Measurements from ENCODE around the gene UBAC2. TPM values are rescaled to one million over a fixed set of nuclear protein-coding genes. Genes with fewer than 3 reads are reported as not detected.

The UBAC2 gene
- total and polyA plus RNA-seq, 2 donors (not counting 3 experiments of a cell fraction or from before 2014, with no cell fraction given): 45.7 to 54.4 TPM

GRCh38 chr13:99251921-99252320, 51.3 kb downstream of the UBAC2 start:
- H3K9me3 ChIP-seq (replicated peaks; ENCODE audit: control insufficient read depth, insufficient read depth, low read length): no peaks in the 10 kb centered on the region
- H3K4me3 ChIP-seq (replicated peaks in 1 of 3; ENCODE audit: insufficient read depth in 1 of 3, low read depth in 1 of 3, low read length in 3 of 3): no peak overlapping the region
- ChIA-PET CTCF (interaction anchor here (1.1 kb wide), 1 partner anchor 76 kb away, joined by 4 read pairs; no protein-coding TSS in a partner anchor), POLR2A (no interaction called here)
- H3K4me1 ChIP-seq (ENCODE audit: control insufficient read depth, extremely low read depth, insufficient read depth, low read length): no peaks in the 10 kb centered on the region
- FAIRE-seq (no peak), DNase-seq (ENCODE audit: low read depth, low spot score) (no peak)
- no peaks in the 10 kb centered on the region for H3K79me2 ChIP-seq (ENCODE audit: control insufficient read depth, insufficient read depth, low read length)
- no peak overlapping the region for H2AFZ ChIP-seq (ENCODE audit: low read depth, low read length)
- H3K4me2 ChIP-seq (ENCODE audit: insufficient read depth, low read length): no peak overlapping the region
- intact Hi-C loops (cut with micrococcal nuclease) (no loop called here), dilution Hi-C loops (cut with MboI; ENCODE audit: extremely low pct_ligation_motif_present, low sequenced_read_pairs) (loop anchor here (25.0 kb wide), 1 partner anchor 90 kb away; no protein-coding TSS in a partner anchor)
- BruUV-seq (replicated peaks): no TSS peak
- no peaks in the 10 kb centered on the region for H3K27me3 ChIP-seq (ENCODE audit: control insufficient read depth in 2 of 2, insufficient read depth in 2 of 2, low read length in 2 of 2)
- no peaks in the 10 kb centered on the region for H4K20me1 ChIP-seq (replicated peaks; ENCODE audit: control insufficient read depth, extremely low read depth, insufficient read depth, low read length)
- H3K9me1 ChIP-seq (replicated peaks; ENCODE audit: control insufficient read depth, extremely low read depth, insufficient read depth, low read length): no peaks in the 10 kb centered on the region
- TF ChIP-seq POLR2AphosphoS5 (IDR thresholded peaks at IDR 0.05; ENCODE audit: insufficient read depth, low read depth, low read length) (no peak), MAX (IDR thresholded peaks at IDR 0.05; ENCODE audit: insufficient read depth, insufficient read length) (no peak), MYC (IDR thresholded peaks at IDR 0.05; ENCODE audit: low read depth, low read length) (no peak), CTCF (IDR thresholded peaks at IDR 0.05; ENCODE audit: extremely low read depth in 1 of 2, insufficient read depth in 1 of 2, low read depth in 1 of 2, low read length in 2 of 2) (no peak), JUN (IDR thresholded peaks at IDR 0.05; ENCODE audit: borderline replicate concordance, insufficient read depth, insufficient read length, low read depth) (no peak), POLR2A (IDR thresholded peaks at IDR 0.05; ENCODE audit: low read depth, low read length) (no peak), GATA2 (IDR thresholded peaks at IDR 0.05; ENCODE audit: insufficient read depth, insufficient read length, low read depth, low read length) (no peak), FOS (IDR thresholded peaks at IDR 0.05; ENCODE audit: borderline replicate concordance, insufficient read depth, low read length) (no peak), EZH2 (IDR thresholded peaks at IDR 0.05; ENCODE audit: borderline replicate concordance, low read depth, low read length, severe bottlenecking) (no peak)
- H3K36me3 ChIP-seq (ENCODE audit: control insufficient read depth in 2 of 2, extremely low read depth in 1 of 2, insufficient read depth in 2 of 2, low read length in 2 of 2): peaks cover 0 to 2% of the 10 kb centered on the region in 2 experiments
- H3K27ac ChIP-seq (ENCODE audit: insufficient read depth, low read depth, low read length): no peak overlapping the region
- H3K9ac ChIP-seq (replicated peaks; ENCODE audit: extremely low read depth, insufficient read depth, low read length): no peak overlapping the region
